Endothelial cell of umbilical vein (primary cell): ENCODE data around the gene AUTS2. TPM values are rescaled to one million over a fixed set of nuclear protein-coding genes. Genes with fewer than 3 reads are reported as not detected.

Source experiments
- BruUV-seq: library from RNA; stranded (reverse); fragments of 400-500 nt; replicated peaks from 2 replicates; lab custom pipeline; 2021; lab: Mats Ljungman, UMichigan
- CTCF ChIA-PET: fragments of 300-600, 350-600 bp; sonication (Branson Sonifier 250); formaldehyde crosslinking; loops from one replicate; lab custom pipeline; 2021; ENCODE audit warnings: antibody characterized with exemption, inconsistent platforms; lab: Charles Lee
- POLR2A ChIA-PET: fragments of 300-600, 350-600 bp; sonication (Branson Sonifier 250); formaldehyde crosslinking; loops from one replicate; lab custom pipeline; 2021; ENCODE audit warnings: antibody characterized with exemption, inconsistent platforms; lab: Charles Lee
- DNase-seq: peaks from one replicate; pipeline ENCODE4 v3.0.0-alpha.2; 2011; ENCODE audit warnings: low read depth, low spot score
- FAIRE-seq: peaks from 2 replicates; lab custom pipeline; 2011; peaks lifted over from hg19 to GRCh38; lab: Jason Lieb, UNC
- H2AFZ ChIP-seq: 2 replicates; pipeline ENCODE4 v1.6.0; 2012; ENCODE audit warnings: low read depth, low read length, control low read depth, inconsistent platforms
- H3K27ac ChIP-seq: 2 replicates; pipeline ENCODE4 v1.5.1; 2011; ENCODE audit warnings: low read depth, mild to moderate bottlenecking, control low read depth, low read length, moderate library complexity; ENCODE audit not compliant: insufficient read depth
- H3K27me3 ChIP-seq, 2 experiments: 2 replicates each; pipeline versions ENCODE4 v1.6.0 to v1.6.1; 2011; ENCODE audit warnings: low read length in 2 of 2, mixed read lengths in 1 of 2; ENCODE audit not compliant: control insufficient read depth in 2 of 2, insufficient read depth in 2 of 2
- H3K36me3 ChIP-seq, 2 experiments: 2 replicates in 1 of 2; 3 replicates in 1 of 2; pipeline ENCODE4 v1.5.1; 2011; ENCODE audit warnings: low read length in 2 of 2, mild to moderate bottlenecking in 1 of 2, moderate library complexity in 1 of 2; ENCODE audit not compliant: control insufficient read depth in 2 of 2, insufficient read depth in 2 of 2; ENCODE audit errors: extremely low read depth in 1 of 2
- H3K4me1 ChIP-seq: 3 replicates; pipeline ENCODE4 v1.5.1; 2011; ENCODE audit warnings: mild to moderate bottlenecking, low read length; ENCODE audit not compliant: control insufficient read depth, insufficient read depth; ENCODE audit errors: extremely low read depth
- H3K4me2 ChIP-seq: 2 replicates; pipeline ENCODE4 v1.6.1; 2011; ENCODE audit warnings: low read length, control low read depth, mixed read lengths; ENCODE audit not compliant: insufficient read depth
- H3K4me3 ChIP-seq, 3 experiments: fragments of 200-600 bp in 1 of 3; sonication (generic), shearing (Covaris generic) in 1 of 3; replicated peaks in 1 of 3; 2 replicates each; pipeline ENCODE4 v1.5.1; 2011 to 2016; ENCODE audit warnings: control low read depth in 3 of 3, low read length in 3 of 3, mild to moderate bottlenecking in 2 of 3, inconsistent platforms in 1 of 3, low read depth in 1 of 3, moderate library complexity in 1 of 3; ENCODE audit not compliant: insufficient read depth in 1 of 3
- H3K79me2 ChIP-seq: 2 replicates; pipeline ENCODE4 v1.6.0; 2012; ENCODE audit warnings: low read length, inconsistent platforms; ENCODE audit not compliant: control insufficient read depth, insufficient read depth
- H3K9ac ChIP-seq: replicated peaks from 2 replicates; pipeline ENCODE3; 2011; ENCODE audit warnings: low read length, control low read depth; ENCODE audit not compliant: insufficient read depth; ENCODE audit errors: extremely low read depth
- H3K9me1 ChIP-seq: replicated peaks from 3 replicates; pipeline ENCODE4 v1.6.0; 2011; ENCODE audit warnings: mild to moderate bottlenecking, low read length; ENCODE audit not compliant: control insufficient read depth, insufficient read depth; ENCODE audit errors: extremely low read depth
- H3K9me3 ChIP-seq: replicated peaks from 2 replicates; pipeline ENCODE4 v1.5.1; 2012; ENCODE audit warnings: low read length, inconsistent platforms; ENCODE audit not compliant: control insufficient read depth, insufficient read depth
- H4K20me1 ChIP-seq: replicated peaks from 2 replicates; pipeline ENCODE3; 2011; ENCODE audit warnings: mild to moderate bottlenecking, low read length; ENCODE audit not compliant: control insufficient read depth, insufficient read depth; ENCODE audit errors: extremely low read depth
- EZH2 ChIP-seq: IDR thresholded peaks from 2 replicates; pipeline ENCODE4 v1.6.1; 2012; ENCODE audit warnings: borderline replicate concordance, low read depth, mild to moderate bottlenecking, moderate library complexity, low read length, inconsistent platforms; ENCODE audit not compliant: severe bottlenecking
- GATA2 ChIP-seq: IDR thresholded peaks from 2 replicates; pipeline ENCODE4 v1.7.0; 2011; ENCODE audit warnings: low read depth, mild to moderate bottlenecking, moderate library complexity, mixed read lengths, low read length; ENCODE audit not compliant: insufficient read length, insufficient read depth
- JUN ChIP-seq: IDR thresholded peaks from 2 replicates; pipeline ENCODE4 v1.6.1; 2011; ENCODE audit warnings: borderline replicate concordance, low read depth; ENCODE audit not compliant: insufficient read length, insufficient read depth
- MYC ChIP-seq: IDR thresholded peaks from one replicate; pipeline ENCODE4 v1.6.1; 2011; ENCODE audit warnings: mild to moderate bottlenecking, low read depth, low read length
- POLR2A ChIP-seq: IDR thresholded peaks from 2 replicates; pipeline ENCODE4 v1.6.1; 2012; ENCODE audit warnings: low read depth, mild to moderate bottlenecking, control low read depth, low read length
- dilution Hi-C: fragments of 300-500 bp; cut with MboI; formaldehyde crosslinking; loops from one replicate; pipeline ENCODE4 v1.15.0; 2019; ENCODE audit warnings: low sequenced_read_pairs; ENCODE audit not compliant: extremely low pct_ligation_motif_present
- intact Hi-C: fragments of 100-400 bp; cut with micrococcal nuclease; formaldehyde crosslinking; loops from one replicate; pipeline ENCODE4 v1.10.0; 2022
- polyA plus RNA-seq, 4 experiments: library from polyadenylated mRNA; depleted of rRNA in 3 of 4; stranded (reverse) in 3 of 4; unstranded in 1 of 4; fragments of >200 nt; gene quantifications; 2 replicates each; pipeline versions ENCODE4 v1.2.1 to v1.2.3, GENCODE V29; 2011 to 2012; ENCODE audit warnings: missing spikeins in 1 of 4
- total RNA-seq: library from RNA; stranded (reverse); gene quantifications from 2 replicates; pipeline ENCODE4 v1.2.3, GENCODE V29; 2021
- TF ChIP-seq, protein P1 (sequence below): IDR thresholded peaks from 2 replicates; pipeline ENCODE4 v1.6.1; 2011; ENCODE audit not compliant: insufficient read depth, insufficient read length
- TF ChIP-seq, protein P2 (sequence below), 2 donors: IDR thresholded peaks; 1 replicate in 1 of 2; 2 replicates in 1 of 2; pipeline ENCODE4 v1.5.1; 2011; ENCODE audit warnings: low read length in 2 of 2, mild to moderate bottlenecking in 2 of 2, moderate library complexity in 2 of 2, control low read depth in 1 of 2, inconsistent platforms in 1 of 2, low read depth in 1 of 2; ENCODE audit not compliant: insufficient read depth in 1 of 2; ENCODE audit errors: extremely low read depth in 1 of 2

Gene AUTS2
- total and polyA plus RNA-seq, 2 donors (not counting 3 experiments of a cell fraction or from before 2014, with no cell fraction given) = 0.59 to 8.0 TPM

GRCh38 chr7:69994218-69994617 is 395.9 kb downstream of the AUTS2 start:
- Histone ChIP-seq H3K27ac (no peak overlapping the region), H3K9me3 (no peaks in the 10 kb centered on the region), H3K4me3 (no peak overlapping the region), H4K20me1 (no peaks in the 10 kb centered on the region), H2AFZ (no peak overlapping the region), H3K9ac (no peak overlapping the region), H3K4me2 (no peak overlapping the region), H3K36me3 (no peaks in the 10 kb centered on the region), H3K27me3 (no peaks in the 10 kb centered on the region), H3K4me1 (no peaks in the 10 kb centered on the region), H3K9me1 (no peaks in the 10 kb centered on the region), H3K79me2 (no peaks in the 10 kb centered on the region)
- no peak for DNase-seq
- TF ChIP-seq, protein P1, sequence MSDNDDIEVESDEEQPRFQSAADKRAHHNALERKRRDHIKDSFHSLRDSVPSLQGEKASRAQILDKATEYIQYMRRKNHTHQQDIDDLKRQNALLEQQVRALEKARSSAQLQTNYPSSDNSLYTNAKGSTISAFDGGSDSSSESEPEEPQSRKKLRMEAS = no peak
- TF ChIP-seq MYC (no peak), EZH2 (no peak), JUN (no peak), GATA2 (no peak), POLR2A (no peak)
- TF ChIP-seq, protein P2, sequence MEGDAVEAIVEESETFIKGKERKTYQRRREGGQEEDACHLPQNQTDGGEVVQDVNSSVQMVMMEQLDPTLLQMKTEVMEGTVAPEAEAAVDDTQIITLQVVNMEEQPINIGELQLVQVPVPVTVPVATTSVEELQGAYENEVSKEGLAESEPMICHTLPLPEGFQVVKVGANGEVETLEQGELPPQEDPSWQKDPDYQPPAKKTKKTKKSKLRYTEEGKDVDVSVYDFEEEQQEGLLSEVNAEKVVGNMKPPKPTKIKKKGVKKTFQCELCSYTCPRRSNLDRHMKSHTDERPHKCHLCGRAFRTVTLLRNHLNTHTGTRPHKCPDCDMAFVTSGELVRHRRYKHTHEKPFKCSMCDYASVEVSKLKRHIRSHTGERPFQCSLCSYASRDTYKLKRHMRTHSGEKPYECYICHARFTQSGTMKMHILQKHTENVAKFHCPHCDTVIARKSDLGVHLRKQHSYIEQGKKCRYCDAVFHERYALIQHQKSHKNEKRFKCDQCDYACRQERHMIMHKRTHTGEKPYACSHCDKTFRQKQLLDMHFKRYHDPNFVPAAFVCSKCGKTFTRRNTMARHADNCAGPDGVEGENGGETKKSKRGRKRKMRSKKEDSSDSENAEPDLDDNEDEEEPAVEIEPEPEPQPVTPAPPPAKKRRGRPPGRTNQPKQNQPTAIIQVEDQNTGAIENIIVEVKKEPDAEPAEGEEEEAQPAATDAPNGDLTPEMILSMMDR (IDR thresholded peaks at IDR 0.05; ENCODE audit: extremely low read depth in 1 of 2, insufficient read depth in 1 of 2, low read depth in 1 of 2, low read length in 2 of 2) = no peak
- ChIA-PET CTCF (no interaction called here), POLR2A (no interaction called here)
- FAIRE-seq = no peak
- intact Hi-C loops (no loop called here), dilution Hi-C loops (no loop called here)
- no TSS peak for BruUV-seq
